HS-5 (cell line): ENCODE measurements around the gene SLC49A4.
A peak's percentile ranks its signal among the peaks of the same experiment; 100 is the strongest.
"Not testable (repeated sequence)": the region's sequence is repeated elsewhere in the genome, so short reads cannot be mapped to it uniquely, and the experiment has no call there.

Experiments used
- DNase-seq: peaks from one replicate; pipeline ENCODE4 v3.0.0-alpha.2; 2012; ENCODE audit warnings: low read depth

SLC49A4 gene

DNA sequence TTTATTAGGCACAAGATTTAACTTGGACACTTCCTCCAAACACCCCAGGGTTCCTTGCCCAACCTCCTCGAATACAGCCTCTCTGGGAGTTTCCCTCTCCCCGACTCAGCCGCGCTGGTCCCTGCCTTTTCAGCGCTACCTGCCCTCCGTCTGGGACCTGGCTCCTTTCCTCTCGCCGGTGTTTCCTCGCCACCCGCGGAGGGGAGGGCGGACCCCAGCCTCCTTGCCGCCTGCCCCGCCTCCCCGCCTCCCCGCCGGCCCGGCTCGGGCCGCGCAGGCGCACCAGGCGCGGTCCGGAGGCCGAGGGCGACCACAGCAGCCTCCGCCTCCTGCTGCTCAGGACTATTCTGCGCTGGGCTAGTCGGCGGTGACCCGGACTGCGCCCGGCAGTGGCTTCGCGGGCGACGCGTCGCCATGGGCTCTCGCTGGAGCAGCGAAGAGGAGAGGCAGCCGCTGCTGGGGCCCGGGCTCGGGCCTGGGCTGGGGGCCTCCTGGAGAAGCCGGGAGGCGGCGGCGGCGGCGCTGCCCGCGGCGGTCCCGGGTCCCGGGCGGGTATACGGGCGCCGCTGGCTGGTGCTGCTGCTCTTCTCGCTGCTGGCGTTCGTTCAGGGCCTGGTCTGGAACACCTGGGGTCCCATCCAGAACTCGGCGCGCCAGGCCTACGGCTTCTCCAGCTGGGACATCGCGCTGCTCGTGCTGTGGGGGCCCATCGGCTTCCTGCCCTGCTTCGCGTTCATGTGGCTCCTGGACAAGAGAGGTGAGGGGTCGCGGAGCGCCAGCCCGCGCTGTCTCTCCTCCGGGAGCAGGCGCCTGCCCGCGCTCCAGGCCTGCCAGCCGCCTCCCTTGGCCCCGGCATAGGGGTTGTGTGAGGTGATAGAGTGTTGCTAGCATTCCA lies at the start of gene SLC49A4:
TSS of gene SLC49A4 (plus strand) at position 291 of the 895 bp plus-strand sequence. CDS start at position 415, 124 bp downstream.
- no peak for DNase-seq

DNA sequence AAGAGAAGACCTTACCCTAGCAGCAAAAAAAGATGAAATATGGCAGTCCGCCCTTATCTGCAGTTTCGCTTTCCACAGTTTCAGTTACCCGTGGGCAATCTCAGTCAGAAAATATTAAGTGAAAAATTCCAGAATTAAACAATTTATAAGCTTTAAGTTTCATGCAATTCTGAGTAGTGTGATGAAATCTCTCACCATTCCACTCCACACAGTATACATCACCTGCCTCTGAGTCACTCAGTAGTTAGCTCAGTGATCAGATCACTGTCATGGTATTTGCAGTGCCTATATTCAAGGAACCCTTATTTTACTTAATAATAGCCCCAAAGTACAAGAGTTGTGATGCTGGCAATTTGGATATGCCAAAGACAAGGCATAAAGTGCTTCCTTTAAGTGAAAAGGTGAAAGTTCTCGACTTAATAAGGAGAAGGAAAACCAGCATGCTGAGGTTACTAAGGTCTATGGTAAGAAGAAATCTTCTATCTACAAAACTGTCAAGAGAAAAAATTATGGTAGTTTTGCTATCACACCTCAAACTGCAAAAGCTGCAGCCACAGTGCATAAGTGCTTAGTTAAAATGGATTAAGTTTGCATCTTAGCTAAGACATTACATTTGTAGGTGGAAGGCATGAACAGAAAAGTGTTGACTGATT lies 49.4 kb upstream of the SLC49A4 start:
- peak; percentile 47 for DNase-seq

DNA sequence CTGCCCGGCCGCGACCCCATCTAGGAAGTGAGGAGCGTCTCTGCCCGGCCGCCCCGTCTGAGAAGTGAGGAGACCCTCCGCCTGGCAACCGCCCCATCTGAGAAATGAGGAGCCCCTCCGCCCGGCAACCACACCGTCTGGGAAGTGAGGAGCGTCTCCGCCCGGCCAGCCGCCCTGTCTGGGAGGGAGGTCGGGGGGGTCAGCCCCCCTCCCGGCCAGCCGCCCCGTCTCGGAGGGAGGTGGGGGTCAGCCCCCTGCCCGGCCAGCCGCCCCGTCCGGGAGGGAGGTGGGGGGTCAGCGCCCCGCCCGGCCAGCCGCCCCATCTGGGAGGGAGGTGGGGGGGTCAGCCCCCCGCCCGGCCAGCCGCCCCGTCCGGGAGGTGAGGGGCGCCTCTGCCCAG lies 47.6 kb upstream of the SLC49A4 start:
- DNase-seq: not testable (repeated sequence)

- no peak for DNase-seq
Measured at GRCh38 chr3:122748347-122748746, 46.5 kb upstream of the SLC49A4 start.

DNA sequence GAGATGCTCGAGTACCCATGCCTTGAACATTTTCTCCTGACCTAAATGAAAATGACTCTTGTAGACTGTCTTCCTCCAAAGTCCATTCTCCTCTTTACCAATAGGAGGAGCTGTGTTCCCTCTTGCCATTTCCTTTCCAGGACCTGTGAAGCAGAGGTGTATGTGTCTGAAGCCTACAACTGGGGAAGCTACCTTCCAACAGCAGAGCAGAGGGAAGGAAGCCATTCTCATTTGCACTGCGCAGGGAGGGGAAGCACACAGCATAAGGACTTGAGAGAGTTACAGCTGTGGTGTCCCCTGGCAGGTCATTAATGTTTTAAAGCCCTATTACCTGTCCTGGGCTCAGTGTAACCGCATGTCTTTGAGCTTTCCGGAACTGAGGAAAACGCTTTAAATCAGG lies 39.9 kb upstream of the SLC49A4 start:
- no peak for DNase-seq

DNA sequence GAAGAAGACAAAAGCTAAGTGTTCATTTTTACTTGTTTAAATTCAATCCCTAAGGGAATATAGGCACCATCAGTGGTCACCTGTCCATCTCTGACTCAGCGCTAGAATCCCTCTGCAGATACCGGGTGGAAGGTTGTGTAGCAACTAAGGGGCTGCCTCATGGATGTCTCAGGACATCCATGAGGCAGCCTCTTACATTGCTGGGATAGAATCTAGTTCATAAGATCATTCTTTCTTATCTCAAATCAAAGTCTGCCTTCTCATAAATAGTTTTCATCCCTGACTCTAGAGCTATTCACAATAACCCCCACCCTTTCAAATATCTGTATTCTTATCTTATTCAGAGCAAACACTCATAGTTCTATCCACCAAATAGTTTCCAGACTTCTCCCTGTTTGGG lies 39.4 kb upstream of the SLC49A4 start:
- no peak for DNase-seq

GRCh38 chr3:122758877-122759560 lies 35.9 kb upstream of the SLC49A4 start:
- DNase-seq: no peak

DNA sequence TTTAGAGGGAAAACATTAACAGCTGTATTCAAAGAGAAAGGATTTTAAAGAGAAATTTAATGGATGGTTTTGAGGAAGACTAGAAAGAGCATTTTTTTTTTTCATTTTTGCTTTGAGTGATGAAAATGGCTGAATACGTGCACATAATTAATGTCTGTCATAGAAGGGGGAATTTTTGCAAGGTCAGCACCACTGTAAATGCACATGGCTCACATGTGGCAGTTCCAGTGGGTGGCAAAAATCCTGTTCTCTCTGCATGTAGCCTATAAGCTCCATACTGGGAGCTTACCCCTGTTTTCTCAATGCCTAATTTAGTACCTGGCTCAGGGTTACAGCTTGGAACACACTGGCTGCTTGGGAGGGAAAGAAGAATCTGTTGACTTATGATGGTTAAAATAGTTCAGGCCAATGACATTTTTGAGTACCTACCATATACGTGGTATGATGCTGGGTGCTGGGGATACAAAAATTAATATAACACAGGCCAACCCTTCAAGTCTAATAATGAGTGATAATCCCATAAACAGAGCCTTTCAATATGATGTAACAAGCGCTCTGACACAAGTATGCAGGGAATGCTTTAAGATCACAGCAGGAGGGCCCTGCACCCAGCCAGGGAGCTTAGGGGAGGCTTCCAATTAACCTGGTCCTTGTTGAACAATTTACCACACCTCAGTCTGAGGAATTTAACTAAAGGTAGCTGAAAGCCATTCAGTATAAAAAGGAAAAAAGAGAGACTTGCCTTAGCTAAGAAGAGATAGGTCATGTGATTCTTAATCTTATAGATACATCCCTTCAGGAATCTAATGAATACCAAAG lies 34.2 kb upstream of the SLC49A4 start:
- no peak for DNase-seq

DNA sequence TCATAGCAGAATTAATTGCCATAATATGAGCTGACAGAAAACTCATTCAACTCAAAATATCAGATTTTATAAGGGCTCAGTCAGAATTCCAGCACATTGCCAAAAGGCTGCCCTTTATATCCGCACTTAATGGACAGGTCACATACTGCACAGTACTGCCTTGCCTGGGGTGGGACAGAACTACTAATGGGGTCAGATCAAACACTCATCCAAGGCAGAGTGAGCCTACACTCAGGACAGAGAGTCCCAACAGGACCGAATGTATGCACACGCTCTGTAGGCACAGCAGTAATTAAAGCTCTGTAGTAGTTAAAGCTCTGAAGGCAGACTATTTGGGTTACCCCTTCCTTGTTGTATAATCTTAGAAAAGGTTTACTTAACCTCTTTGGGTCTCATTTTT lies 28.4 kb upstream of the SLC49A4 start:
- DNase-seq: no peak

DNA sequence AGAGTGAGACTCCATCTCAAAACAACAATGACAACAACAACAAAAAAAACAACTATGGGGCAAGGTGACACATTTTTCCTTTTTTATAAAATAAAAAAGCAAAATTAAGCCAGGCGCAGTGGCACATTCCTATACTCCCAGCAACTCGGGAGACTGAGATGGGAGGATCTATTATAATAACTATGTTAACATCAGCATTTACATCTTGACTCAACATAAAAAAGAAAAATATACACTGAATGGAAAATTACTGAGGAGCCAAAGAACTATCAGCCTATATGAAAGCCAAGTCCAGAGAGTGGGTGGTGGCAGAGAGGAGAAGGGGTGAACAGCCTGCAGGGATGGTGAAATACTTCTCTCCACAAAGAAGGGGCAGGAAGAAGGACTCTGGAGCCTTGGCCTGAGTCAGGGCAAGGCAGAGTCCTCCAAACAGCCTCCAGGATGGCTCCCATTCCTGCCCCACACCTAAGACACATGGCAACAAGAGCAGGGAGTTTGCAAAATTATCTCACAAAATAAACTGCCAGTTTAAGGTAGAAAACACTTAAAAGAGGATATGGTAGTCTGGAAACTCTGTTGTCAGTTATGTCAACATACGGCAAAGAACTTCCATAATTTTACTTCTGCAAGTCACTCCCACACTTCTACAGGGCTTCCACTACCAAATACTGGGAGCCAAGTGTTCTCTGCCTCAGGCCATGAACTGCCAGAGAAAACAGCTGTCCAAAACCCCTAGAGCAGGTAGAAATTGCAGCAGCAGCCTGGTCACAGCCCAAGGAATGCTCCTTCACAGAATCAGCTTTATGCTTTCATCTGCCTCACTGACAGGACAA lies 27.1 kb upstream of the SLC49A4 start:
- no peak for DNase-seq

GRCh38 chr3:122770521-122771202 lies 24.2 kb upstream of the SLC49A4 start:
- DNase-seq: no peak

DNA sequence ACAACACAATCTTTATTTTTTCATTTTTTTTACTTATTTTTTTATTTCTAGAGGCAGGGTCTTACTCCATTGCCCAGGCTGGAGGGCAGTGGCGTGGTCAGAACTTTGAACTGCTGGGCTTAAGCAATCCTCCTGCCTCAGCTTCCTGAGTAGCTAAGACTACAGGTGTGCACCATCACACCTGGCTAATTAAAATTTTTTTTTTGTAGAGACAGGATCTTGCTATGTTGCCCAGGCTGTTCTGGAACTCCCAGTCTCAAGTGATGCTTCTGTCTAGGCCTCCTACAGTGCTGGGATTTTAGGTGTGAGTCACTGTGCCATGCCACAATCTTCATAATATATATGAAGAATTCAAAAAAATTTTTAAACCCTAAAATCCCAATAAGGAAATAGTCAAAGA lies 22.0 kb upstream of the SLC49A4 start:
- DNase-seq: no peak

- no peak for DNase-seq
Measured at GRCh38 chr3:122773944-122774509, 20.8 kb upstream of the SLC49A4 start.

- DNase-seq: no peak
Measured at GRCh38 chr3:122774564-122774963, 20.3 kb upstream of the SLC49A4 start.

- no peak for DNase-seq
Measured at GRCh38 chr3:122776675-122777468, 18.0 kb upstream of the SLC49A4 start.

DNA sequence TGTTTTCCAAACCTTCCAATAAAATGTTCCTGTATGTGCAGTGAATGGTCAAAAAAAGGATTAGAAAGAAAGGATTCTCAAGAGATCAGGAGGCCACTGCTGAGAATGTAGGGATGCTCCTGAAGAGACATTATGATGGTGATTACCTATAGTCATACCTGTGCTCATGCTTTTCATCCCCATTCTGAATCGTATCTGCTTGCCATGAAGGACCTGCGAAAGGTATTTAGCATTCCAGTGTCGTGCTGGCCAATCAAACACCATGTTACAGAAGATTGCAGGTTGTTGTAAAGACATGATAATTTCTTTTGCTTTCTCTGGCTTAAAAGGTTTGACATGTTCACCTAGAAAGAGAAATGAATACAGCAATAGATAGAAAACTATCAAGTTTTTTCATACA lies 17.3 kb upstream of the SLC49A4 start:
- no peak for DNase-seq

- DNase-seq: no peak
Measured at GRCh38 chr3:122782804-122783203, 12.1 kb upstream of the SLC49A4 start.

DNA sequence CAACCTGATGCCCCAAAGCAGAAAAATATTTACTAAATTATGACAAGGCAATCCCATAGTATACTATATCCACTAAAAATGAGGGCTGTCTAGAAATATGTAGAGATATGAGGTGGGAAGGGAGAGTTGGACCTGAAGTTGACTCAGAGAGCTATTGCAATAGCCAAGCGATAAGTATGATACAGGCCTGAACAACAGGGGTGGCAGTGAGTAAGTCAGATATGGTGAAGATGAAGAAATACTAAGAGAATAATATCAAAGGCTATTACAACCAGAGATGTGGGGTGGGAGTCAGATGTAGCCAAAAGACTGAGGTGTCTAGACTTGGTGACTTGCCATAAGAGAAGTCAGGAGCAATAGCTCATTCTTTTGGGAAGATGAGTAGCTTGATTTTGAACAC lies 10.4 kb upstream of the SLC49A4 start:
- no peak for DNase-seq

DNA sequence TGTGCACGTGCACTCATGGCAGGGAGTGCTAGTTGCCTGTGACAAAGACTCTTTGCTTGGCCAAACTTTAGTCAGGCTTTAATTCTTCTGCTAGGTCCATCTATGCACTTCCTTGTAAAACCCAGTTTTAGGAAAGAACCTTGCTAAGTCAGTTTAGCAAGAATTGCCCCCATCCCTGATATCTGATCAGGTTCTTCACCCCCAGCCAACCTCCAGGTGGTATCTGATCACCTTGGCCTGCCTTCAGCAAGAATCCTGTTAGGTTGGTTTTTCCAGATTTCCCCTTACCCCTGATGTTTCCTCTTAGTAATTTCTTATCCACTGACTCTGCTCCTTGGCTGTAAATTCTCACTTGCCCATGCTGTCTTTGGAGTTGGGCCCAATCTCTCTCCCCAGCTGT lies 9.6 kb upstream of the SLC49A4 start:
- no peak for DNase-seq
